Heart left ventricle (tissue), 16 donors: ENCODE data around the gene NIBAN1. TPM values are rescaled to one million over a fixed set of nuclear protein-coding genes. Genes with fewer than 3 reads are reported as not detected.

Experiments used
- ATAC-seq, 4 donors: fragments of 200-7000 bp; cut with Tn5 transposase; one replicate each; pipeline ENCODE4 v1.9.1; 2020 to 2022; ENCODE audit warnings: moderate library complexity in 4 of 4, mild to moderate bottlenecking in 3 of 4, moderate number of reproducible peaks in 1 of 4
- DNase-seq, 5 donors: peaks; one replicate each; pipeline ENCODE4 v3.0.0-alpha.2; 2020
- H3K27ac ChIP-seq, 12 donors: fragments of 200-600 bp; sonication (generic) in 4 of 12; one replicate each; pipeline versions ENCODE4 v1.5.0 to v1.8.0; 2016 to 2022; ENCODE audit warnings: mild to moderate bottlenecking in 2 of 12
- H3K27me3 ChIP-seq, 9 donors: fragments of 200-600 bp; sonication (generic) in 2 of 9; one replicate each; pipeline versions ENCODE4 v1.5.1 to v1.8.0; 2016 to 2022; ENCODE audit warnings: mild to moderate bottlenecking in 3 of 9
- H3K36me3 ChIP-seq, 9 donors: fragments of 200-600 bp; sonication (generic) in 2 of 9; one replicate each; pipeline versions ENCODE4 v1.5.0 to v1.8.0; 2018 to 2022; ENCODE audit warnings: mild to moderate bottlenecking in 2 of 9
- H3K4me1 ChIP-seq, 12 donors: fragments of 200-600 bp; sonication (generic) in 4 of 12; one replicate each; pipeline versions ENCODE4 v1.5.0 to v1.8.0; 2016 to 2022; ENCODE audit warnings: mild to moderate bottlenecking in 3 of 12
- H3K4me3 ChIP-seq, 12 donors: fragments of 200-600 bp; sonication (generic) in 4 of 12; one replicate each; pipeline versions ENCODE4 v1.5.0 to v1.8.0; 2017 to 2022; ENCODE audit warnings: mild to moderate bottlenecking in 9 of 12, moderate library complexity in 4 of 12
- H3K9me3 ChIP-seq, 12 donors: fragments of 200-600 bp; sonication (generic) in 4 of 12; one replicate each; pipeline versions ENCODE4 v1.5.0 to v1.8.0; 2016 to 2022; ENCODE audit warnings: mild to moderate bottlenecking in 1 of 12
- CTCF ChIP-seq, 12 donors: fragments of 200-600 bp; sonication (generic) in 4 of 12; IDR thresholded peaks; one replicate each; pipeline versions ENCODE4 v1.5.0 to v1.8.0; 2018 to 2022; ENCODE audit warnings: antibody characterized with exemption in 12 of 12, mild to moderate bottlenecking in 5 of 12
- POLR2A ChIP-seq, 2 donors: fragments of 450-650 bp; IDR thresholded peaks; one replicate each; pipeline ENCODE4 v1.6.1; 2017; ENCODE audit warnings: antibody characterized with exemption in 2 of 2, mild to moderate bottlenecking in 2 of 2, moderate library complexity in 2 of 2
- WGBS, 4 donors: extraction: QIAGEN DNeasy Blood & Tissue Kit in 2 of 4; methylation state at CpG; one replicate each; pipeline versions ENCODE4 v1.1.5 to v1.1.7; 2013 to 2018; 5-methylcytosine and 5-hydroxymethylcytosine counted together
- intact Hi-C, 10 donors: fragments of 100-400 bp; cut with DNase I; formaldehyde crosslinking; loops; one replicate each; pipeline versions ENCODE4 v1.11.1 to v1.14.2; 2022
- long read RNA-seq, 3 donors: library from polyadenylated mRNA; unstranded; transcript quantifications; one replicate each; pipeline ENCODE4 v2.0.0, GENCODE V29; 2020 to 2021
- polyA plus RNA-seq, 2 donors: library from polyadenylated mRNA; stranded (reverse); fragments of 200-250 nt; gene quantifications; one replicate each; pipeline ENCODE4 v1.2.3, GENCODE V29; 2013
- total RNA-seq, 9 donors: library from RNA; depleted of rRNA in 2 of 9; stranded (reverse); fragments of >200 nt in 2 of 9; fragmentation: NEBNext Ultra II Directional in 3 of 9; extraction: Animal tissue kit (Norgen Biotek cat#: 25700) in 3 of 9; gene quantifications; one replicate each; pipeline versions ENCODE4 v1.1.0 to v1.2.4, GENCODE V29; 2016 to 2023
- donor health status: ischemic (EF 13 %, LVEDD 7.1; RV severe dilation, severe dysfunction).
- donor health status: healthy with polysubstance abuse.
- donor health status: DM: no; HTN: yes; CAD: no.
- donor health status: DM: no; HTN: no; CAD: no.
- donor health status: ischemic (EF 25% LVEDD 6.9; RV normal size, moderate dysfunction).
- donor health status: ischemic (EF 25% LVEDD 5.7; RV mildly dilated, moderate dysfunction).
- donor health status: healthy.
- donor health status: DM: yes; HTN: yes; CAD: no.
- donor health status: ischemic (EF 35%, LVEDD 5.7; RV mildly dilated, moderate dysfunction).
- donor health status: nonischemic (EF 11% LVEDD 7.7; RV severe dilation, severe dysfunction).
- donor health status: DM: yes; HTN: yes; CAD: no.
- donor health status: PGD.
- donor health status: ischemic (EF 29% LVEDD 5.4; RV normal size, mild dysfunction).
- donor health status: nonischemic (EF 23%, LVEDD 6.1; RV moderate dilation, normal function).

Gene NIBAN1
- 100 to 1,000 TPM; 223 to 609 (median 282) TPM for total RNA-seq
- polyA plus RNA-seq: 100 to 1,000 TPM in 1 of 2 donors, 10 to 100 TPM in 1; 86.0 to 132 TPM
- long read RNA-seq, donor 1, full-length matches to known transcripts: 174 of 367 reads
- long read RNA-seq, donor 1, partial matches to known transcripts: 33 of 367 reads
- long read RNA-seq, donor 1, other reads (novel, unspliced or antisense): 160 of 367 reads
- long read RNA-seq, donor 2, full-length matches to known transcripts: 870 of 1,382 reads
- long read RNA-seq, donor 2, partial matches to known transcripts: 96 of 1,382 reads
- long read RNA-seq, donor 2, other reads (novel, unspliced or antisense): 416 of 1,382 reads
- long read RNA-seq, donor 3, full-length matches to known transcripts: 125 of 310 reads
- long read RNA-seq, donor 3, partial matches to known transcripts: 20 of 310 reads
- long read RNA-seq, donor 3, other reads (novel, unspliced or antisense): 165 of 310 reads

GRCh38 chr1:184974056-184974836 lies at the start of gene NIBAN1:
NIBAN1 (minus strand) TSS chr1:184974508; CDS start chr1:184974356, 152 bp downstream.
- TF ChIP-seq CTCF (IDR thresholded peaks at IDR 0.05) (no peak), POLR2A (IDR thresholded peaks at IDR 0.05) (peak in 1 of 2 donors; percentile 57)
- peak; percentile 73 to 83 (median 78) for DNase-seq
- H3K36me3 ChIP-seq: no peaks in the 10 kb centered on the region
- 0 to 1% (median 1%) methylated on average over 18 to 70 of the region's 70 CpGs for WGBS, 4 donors
- peaks cover 0 to 51% (median 18%) of the 10 kb centered on the region in 12 donors for H3K4me1 ChIP-seq
- H3K27me3 ChIP-seq: no peaks in the 10 kb centered on the region
- H3K27ac ChIP-seq: peak within 1 kb of the TSS; percentile 74 to 94 (median 92)
- H3K9me3 ChIP-seq: no peaks in the 10 kb centered on the region
- peak within 1 kb of the TSS; percentile 65 to 98 (median 83) for H3K4me3 ChIP-seq
- ATAC-seq: peak; percentile 39 to 82 (median 73)
- intact Hi-C loops: loop anchor here in 7 of 10 donors (5.0 to 10.0 kb wide), 7 partner anchors 79 to 181 kb away; partner anchors contain the start of genes SWT1 (in 1 of the 7) and TRMT1L (in 1 of the 7)

- Histone ChIP-seq H3K4me3 (no peak overlapping the region), H3K36me3 (no peaks in the 10 kb centered on the region), H3K4me1 (peaks cover 0 to 4% (median 0%) of the 10 kb centered on the region in 12 donors), H3K27me3 (no peaks in the 10 kb centered on the region), H3K27ac (no peak overlapping the region), H3K9me3 (no peaks in the 10 kb centered on the region)
- 67 to 74% (median 70%) methylated on average over 3 of the region's 3 CpGs for WGBS, 4 donors
- no peak for TF ChIP-seq CTCF (IDR thresholded peaks at IDR 0.05)
- TF ChIP-seq POLR2A (IDR thresholded peaks at IDR 0.05): no peak
- no peak for ATAC-seq
- DNase-seq: no peak
- intact Hi-C loops: no loop called here
Observed at GRCh38 chr1:185017966-185018365, 43.7 kb upstream of the NIBAN1 start.

- no peaks in the 10 kb centered on the region for H3K36me3 ChIP-seq
- DNase-seq: no peak
- H3K4me3 ChIP-seq: no peak overlapping the region
- WGBS, 4 donors: 86 to 92% (median 89%) methylated on average over 2 of the region's 2 CpGs
- no peak for ATAC-seq
- no peaks in the 10 kb centered on the region for H3K9me3 ChIP-seq
- intact Hi-C loops: no loop called here
- no peaks in the 10 kb centered on the region for H3K27me3 ChIP-seq
- H3K27ac ChIP-seq: no peak overlapping the region
- no peak for TF ChIP-seq POLR2A (IDR thresholded peaks at IDR 0.05)
- no peak for TF ChIP-seq CTCF (IDR thresholded peaks at IDR 0.05)
- peaks cover 0 to 4% (median 0%) of the 10 kb centered on the region in 12 donors for H3K4me1 ChIP-seq
Observed at GRCh38 chr1:185017338-185017737, 43.0 kb upstream of the NIBAN1 start.

- no peaks in the 10 kb centered on the region for H3K9me3 ChIP-seq
- ATAC-seq (no peak), DNase-seq (no peak)
- 50 to 89% (median 68%) methylated on average over 2 of the region's 2 CpGs for WGBS, 4 donors
- no peaks in the 10 kb centered on the region for H3K36me3 ChIP-seq
- H3K4me3 ChIP-seq: no peak overlapping the region
- peaks cover 0 to 4% (median 0%) of the 10 kb centered on the region in 12 donors for H3K4me1 ChIP-seq
- no peak for TF ChIP-seq CTCF (IDR thresholded peaks at IDR 0.05)
- TF ChIP-seq POLR2A (IDR thresholded peaks at IDR 0.05): no peak
- intact Hi-C loops: no loop called here
- H3K27ac ChIP-seq: no peak overlapping the region
- H3K27me3 ChIP-seq: no peaks in the 10 kb centered on the region
Observed at GRCh38 chr1:185016880-185017279, 42.6 kb upstream of the NIBAN1 start.
